Measurements from ENCODE around the gene MBOAT1. TPM values are rescaled to one million over a fixed set of nuclear protein-coding genes. Genes with fewer than 3 reads are reported as not detected.

MBOAT1 gene
- total and polyA plus RNA-seq, 10 donors = 1.0 to 14.9 (median 11.8) TPM

DNA sequence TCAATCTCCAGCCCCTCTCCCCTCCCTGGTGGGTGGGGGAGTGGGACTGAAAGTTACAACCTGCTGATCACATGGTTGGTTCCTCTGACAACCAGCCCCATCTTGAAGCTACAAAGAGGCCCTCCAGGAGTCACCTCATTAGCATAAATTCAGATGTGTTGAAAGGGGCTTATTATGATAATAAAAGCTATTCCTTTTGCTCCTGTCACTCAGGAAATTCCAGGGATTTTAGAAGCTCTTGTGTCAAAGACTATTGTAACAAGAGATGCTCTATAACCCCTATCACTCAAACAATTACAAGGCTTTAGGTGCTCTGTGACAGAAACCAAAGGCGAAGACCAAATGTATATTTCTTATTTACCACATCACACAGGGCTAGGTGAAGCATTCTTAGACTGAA is 30.1 kb upstream of the MBOAT1 start:
- TF ChIP-seq POLR2AphosphoS5 (IDR thresholded peaks at IDR 0.05) = no peak
- TF ChIP-seq, protein P1, sequence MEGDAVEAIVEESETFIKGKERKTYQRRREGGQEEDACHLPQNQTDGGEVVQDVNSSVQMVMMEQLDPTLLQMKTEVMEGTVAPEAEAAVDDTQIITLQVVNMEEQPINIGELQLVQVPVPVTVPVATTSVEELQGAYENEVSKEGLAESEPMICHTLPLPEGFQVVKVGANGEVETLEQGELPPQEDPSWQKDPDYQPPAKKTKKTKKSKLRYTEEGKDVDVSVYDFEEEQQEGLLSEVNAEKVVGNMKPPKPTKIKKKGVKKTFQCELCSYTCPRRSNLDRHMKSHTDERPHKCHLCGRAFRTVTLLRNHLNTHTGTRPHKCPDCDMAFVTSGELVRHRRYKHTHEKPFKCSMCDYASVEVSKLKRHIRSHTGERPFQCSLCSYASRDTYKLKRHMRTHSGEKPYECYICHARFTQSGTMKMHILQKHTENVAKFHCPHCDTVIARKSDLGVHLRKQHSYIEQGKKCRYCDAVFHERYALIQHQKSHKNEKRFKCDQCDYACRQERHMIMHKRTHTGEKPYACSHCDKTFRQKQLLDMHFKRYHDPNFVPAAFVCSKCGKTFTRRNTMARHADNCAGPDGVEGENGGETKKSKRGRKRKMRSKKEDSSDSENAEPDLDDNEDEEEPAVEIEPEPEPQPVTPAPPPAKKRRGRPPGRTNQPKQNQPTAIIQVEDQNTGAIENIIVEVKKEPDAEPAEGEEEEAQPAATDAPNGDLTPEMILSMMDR (IDR thresholded peaks at IDR 0.05 in 8 of 11, conservative IDR thresholded peaks at IDR 0.05 in 3 of 11) = no peak
- TF ChIP-seq POLR2A (IDR thresholded peaks at IDR 0.05) = no peak
- H3K27ac ChIP-seq = no peak overlapping the region
- intact Hi-C loops (cut with DNase I; ENCODE audit: low total_unique reads) = no loop called here
- no peaks in the 10 kb centered on the region for H3K36me3 ChIP-seq
- no peaks in the 10 kb centered on the region for H3K27me3 ChIP-seq (replicated peaks in 1 of 7)
- no peak for DNase-seq
- H3K9me3 ChIP-seq = no peaks in the 10 kb centered on the region
- 91 to 98% (median 95%) methylated on average over 1 of the region's 1 CpG for WGBS, 5 donors
- no peaks in the 10 kb centered on the region for H3K4me1 ChIP-seq
- H3K4me3 ChIP-seq = no peak overlapping the region

- Histone ChIP-seq H3K27ac (no peak overlapping the region), H3K9me3 (no peaks in the 10 kb centered on the region), H3K4me3 (no peak overlapping the region), H3K27me3 (replicated peaks in 1 of 7) (no peaks in the 10 kb centered on the region), H3K4me1 (peaks cover 0 to 4% (median 0%) of the 10 kb centered on the region in 6 donors), H3K36me3 (no peaks in the 10 kb centered on the region)
- TF ChIP-seq POLR2AphosphoS5 (IDR thresholded peaks at IDR 0.05) = no peak
- TF ChIP-seq, protein P1 (IDR thresholded peaks at IDR 0.05 in 8 of 11, conservative IDR thresholded peaks at IDR 0.05 in 3 of 11) = no peak
- no peak for TF ChIP-seq POLR2A (IDR thresholded peaks at IDR 0.05)
- WGBS, 5 donors = 94 to 98% (median 95%) methylated on average over 2 of the region's 2 CpGs
- no peak for DNase-seq
- intact Hi-C loops (cut with DNase I; ENCODE audit: low total_unique reads) = no loop called here
Measured at GRCh38 chr6:20241102-20241501, 28.8 kb upstream of the MBOAT1 start.

DNA sequence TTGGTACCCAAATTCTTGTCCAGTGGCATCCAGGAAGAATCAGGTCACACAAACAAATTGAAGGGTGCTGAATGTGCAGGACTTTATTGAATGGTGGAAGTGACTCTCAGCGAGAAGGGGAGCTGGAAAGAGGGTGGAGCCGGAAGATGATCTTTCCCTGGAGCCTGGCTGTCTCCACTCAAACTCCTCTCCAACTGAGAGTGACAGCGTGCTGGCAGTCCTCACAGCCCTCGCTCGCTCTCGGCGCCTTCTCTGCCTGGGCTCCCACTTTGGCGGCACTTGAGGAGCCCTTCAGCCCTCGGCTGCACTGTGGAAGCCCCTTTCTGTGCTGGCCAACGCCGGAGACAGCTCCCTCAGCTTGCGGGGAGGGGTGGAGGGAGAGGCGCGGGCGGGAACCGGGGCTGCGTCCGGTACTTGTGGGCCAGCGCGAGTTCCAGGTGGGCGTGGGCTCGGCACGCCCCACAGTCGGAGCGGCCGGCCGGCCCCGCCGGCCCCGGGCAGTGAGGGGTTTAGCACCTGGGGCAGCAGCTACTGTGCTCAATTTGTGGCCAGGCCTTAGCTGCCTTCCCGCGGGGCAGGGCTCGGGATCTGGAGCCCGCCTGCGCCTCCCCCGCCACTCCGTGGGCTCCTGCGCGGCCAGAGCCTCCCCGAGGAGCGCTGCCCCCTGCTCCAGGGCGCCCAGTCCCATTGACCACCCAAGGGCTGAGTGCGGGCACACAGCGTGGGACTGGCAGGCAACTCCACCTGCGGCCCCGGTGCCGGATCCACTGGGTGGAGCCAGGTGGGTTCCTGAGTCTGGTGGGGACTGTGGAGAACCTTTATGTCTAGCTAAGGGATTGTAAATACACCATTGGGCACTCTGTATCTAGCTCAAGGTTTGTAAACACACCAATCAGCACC is 26.7 kb upstream of the MBOAT1 start:
- H3K4me1 ChIP-seq = peaks cover 0 to 7% (median 0%) of the 10 kb centered on the region in 6 donors
- 90 to 96% (median 93%) methylated on average over 28 to 47 of the region's 47 CpGs for WGBS, 5 donors
- H3K4me3 ChIP-seq = no peak overlapping the region
- no peak for TF ChIP-seq POLR2A (IDR thresholded peaks at IDR 0.05)
- TF ChIP-seq POLR2AphosphoS5 (IDR thresholded peaks at IDR 0.05) = no peak
- TF ChIP-seq, protein P1 (IDR thresholded peaks at IDR 0.05 in 8 of 11, conservative IDR thresholded peaks at IDR 0.05 in 3 of 11) = no peak
- intact Hi-C loops (cut with DNase I; ENCODE audit: low total_unique reads) = no loop called here
- H3K27ac ChIP-seq = no peak overlapping the region
- no peaks in the 10 kb centered on the region for H3K27me3 ChIP-seq (replicated peaks in 1 of 7)
- DNase-seq = no peak
- no peaks in the 10 kb centered on the region for H3K9me3 ChIP-seq
- no peaks in the 10 kb centered on the region for H3K36me3 ChIP-seq

GRCh38 chr6:20237677-20238460 is 25.6 kb upstream of the MBOAT1 start:
- DNase-seq = no peak
- Histone ChIP-seq H3K27me3 (replicated peaks in 1 of 7) (no peaks in the 10 kb centered on the region), H3K36me3 (no peaks in the 10 kb centered on the region), H3K27ac (no peak overlapping the region), H3K9me3 (no peaks in the 10 kb centered on the region), H3K4me3 (no peak overlapping the region), H3K4me1 (peaks cover 0 to 7% (median 0%) of the 10 kb centered on the region in 6 donors)
- 82 to 91% (median 85%) methylated on average over 10 of the region's 10 CpGs for WGBS, 5 donors
- TF ChIP-seq POLR2A (IDR thresholded peaks at IDR 0.05) (no peak), POLR2AphosphoS5 (IDR thresholded peaks at IDR 0.05) (no peak)
- TF ChIP-seq, protein P1 (IDR thresholded peaks at IDR 0.05 in 8 of 11, conservative IDR thresholded peaks at IDR 0.05 in 3 of 11) = no peak
- intact Hi-C loops (cut with DNase I; ENCODE audit: low total_unique reads) = no loop called here
